GM21576 (cell line): ENCODE measurements around the gene CISTR.
"Not testable (repeated sequence)": the region's sequence is repeated elsewhere in the genome, so short reads cannot be mapped to it uniquely, and the experiment has no call there.

Source experiments
- ATAC-seq: cut with Tn5 transposase; IDR thresholded peaks from one replicate; pipeline ENCODE4 v1.9.1; 2021; ENCODE audit warnings: mild to moderate bottlenecking, moderate library complexity; ENCODE audit not compliant: unreplicated experiment

Gene CISTR

GRCh38 chr12:53764615-53765014, 12.8 kb upstream of the CISTR start:
- ATAC-seq, result no peak

- not testable (repeated sequence) for ATAC-seq
Measured at GRCh38 chr12:53762793-53763192, 11.0 kb upstream of the CISTR start.

GRCh38 chr12:53761306-53761705, 9.5 kb upstream of the CISTR start:
- ATAC-seq, result no peak

GRCh38 chr12:53759261-53759660, 7.5 kb upstream of the CISTR start:
- ATAC-seq, result no peak

- ATAC-seq, result no peak
Measured at GRCh38 chr12:53758730-53759103, 6.9 kb upstream of the CISTR start.

GRCh38 chr12:53758081-53758729, 6.4 kb upstream of the CISTR start:
- no peak for ATAC-seq

GRCh38 chr12:53757101-53757770, 5.5 kb upstream of the CISTR start:
- peak; percentile 72 for ATAC-seq

- ATAC-seq, result no peak
Measured at GRCh38 chr12:53756300-53757100, 4.7 kb upstream of the CISTR start.

GRCh38 chr12:53755893-53756292, 4.1 kb upstream of the CISTR start:
- ATAC-seq, result no peak

GRCh38 chr12:53755451-53755891, 3.7 kb upstream of the CISTR start:
- no peak for ATAC-seq

- ATAC-seq, result no peak
Measured at GRCh38 chr12:53754633-53755264, 3.0 kb upstream of the CISTR start.

- ATAC-seq, result no peak
Measured at GRCh38 chr12:53754188-53754585, 2.4 kb upstream of the CISTR start.

- no peak for ATAC-seq
Measured at GRCh38 chr12:53752621-53753020, 842 bp upstream of the CISTR start.

GRCh38 chr12:53752192-53752601, 418 bp upstream of the CISTR start:
- ATAC-seq, result no peak

GRCh38 chr12:53750812-53751335, 905 bp downstream of the CISTR start:
- ATAC-seq, result no peak

GRCh38 chr12:53749986-53750811, 1.6 kb downstream of the CISTR start:
- ATAC-seq, result no peak

- ATAC-seq, result no peak
Measured at GRCh38 chr12:53748072-53748840, 3.5 kb downstream of the CISTR start.

GRCh38 chr12:53747095-53747494, 4.7 kb downstream of the CISTR start:
- ATAC-seq, result no peak

- ATAC-seq, result peak; percentile 47
Measured at GRCh38 chr12:53746592-53747092, 5.1 kb downstream of the CISTR start.
